Glomerular endothelial cell (primary cell): Measurements from ENCODE around the gene DGKD. TPM values are rescaled to one million over a fixed set of nuclear protein-coding genes. Genes with fewer than 3 reads are reported as not detected.

Experiments
- DNase-seq: peaks from one replicate; pipeline ENCODE4 v3.0.0-alpha.2; 2011; ENCODE audit warnings: low read depth, low spot score; ENCODE audit errors: extremely low read depth
- total RNA-seq: library from RNA; depleted of rRNA; stranded (reverse); fragments of >200 nt; gene quantifications from 2 replicates; pipeline ENCODE4 v1.2.3, GENCODE V29; 2015

DGKD gene
- total RNA-seq, 1 donor from 2014 or later = 13.0 TPM

GRCh38 chr2:233338046-233338445, 16.2 kb upstream of the DGKD start:
- DNase-seq = no peak

GRCh38 chr2:233338812-233339368, 15.4 kb upstream of the DGKD start:
- DNase-seq = no peak

- no peak for DNase-seq
Measured at GRCh38 chr2:233339427-233339826, 14.9 kb upstream of the DGKD start.

GRCh38 chr2:233341296-233341695, 13.0 kb upstream of the DGKD start:
- DNase-seq = no peak

DNA sequence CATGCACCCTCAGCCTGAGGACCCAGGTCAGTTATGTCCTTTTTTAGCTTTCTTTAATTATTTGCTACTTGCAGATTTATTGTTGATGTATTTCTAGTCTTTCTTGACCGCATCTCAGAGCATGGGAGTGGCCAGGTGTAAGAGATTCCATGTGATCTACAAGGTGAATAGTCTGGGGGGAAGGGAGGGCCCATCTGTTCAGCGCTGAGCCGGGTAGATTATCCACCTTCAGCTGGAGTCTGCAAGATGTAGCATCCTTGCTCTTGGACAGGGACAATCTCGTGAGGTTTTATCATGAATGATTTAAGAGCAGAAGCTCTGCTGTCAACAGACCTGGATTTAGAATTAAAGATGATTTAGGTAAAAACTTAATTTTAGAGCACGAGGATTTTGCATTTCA, 12.0 kb upstream of the DGKD start:
- no peak for DNase-seq

GRCh38 chr2:233343171-233343705, 11.1 kb upstream of the DGKD start:
- no peak for DNase-seq

DNA sequence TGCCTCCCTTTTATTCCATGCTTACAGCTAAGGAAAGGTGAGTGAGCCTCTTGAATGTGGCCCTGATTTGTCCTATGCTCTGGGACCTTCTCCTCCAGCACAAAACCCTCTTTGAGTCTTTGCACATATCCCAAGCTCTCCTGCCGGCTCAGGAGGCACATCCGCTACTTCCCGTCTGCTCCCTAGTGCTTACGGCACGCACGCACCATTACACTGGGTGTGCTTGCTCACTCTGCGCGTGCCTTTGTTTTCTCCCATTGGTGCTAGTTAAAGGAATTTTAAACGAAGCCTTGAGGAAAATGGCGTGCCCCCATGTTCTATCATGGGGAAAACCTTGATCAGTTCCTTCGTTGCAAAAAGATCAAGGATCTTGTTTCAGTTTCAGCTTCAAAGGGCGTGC, 7.9 kb upstream of the DGKD start:
- no peak for DNase-seq

- no peak for DNase-seq
Measured at GRCh38 chr2:233346930-233347329, 7.4 kb upstream of the DGKD start.

GRCh38 chr2:233349005-233349998, 5.0 kb upstream of the DGKD start:
- no peak for DNase-seq

GRCh38 chr2:233350708-233351107, 3.6 kb upstream of the DGKD start:
- peak; percentile 33 for DNase-seq

GRCh38 chr2:233351423-233351822, 2.9 kb upstream of the DGKD start:
- DNase-seq = no peak

GRCh38 chr2:233352141-233352842, 2.0 kb upstream of the DGKD start:
- no peak for DNase-seq

DNA sequence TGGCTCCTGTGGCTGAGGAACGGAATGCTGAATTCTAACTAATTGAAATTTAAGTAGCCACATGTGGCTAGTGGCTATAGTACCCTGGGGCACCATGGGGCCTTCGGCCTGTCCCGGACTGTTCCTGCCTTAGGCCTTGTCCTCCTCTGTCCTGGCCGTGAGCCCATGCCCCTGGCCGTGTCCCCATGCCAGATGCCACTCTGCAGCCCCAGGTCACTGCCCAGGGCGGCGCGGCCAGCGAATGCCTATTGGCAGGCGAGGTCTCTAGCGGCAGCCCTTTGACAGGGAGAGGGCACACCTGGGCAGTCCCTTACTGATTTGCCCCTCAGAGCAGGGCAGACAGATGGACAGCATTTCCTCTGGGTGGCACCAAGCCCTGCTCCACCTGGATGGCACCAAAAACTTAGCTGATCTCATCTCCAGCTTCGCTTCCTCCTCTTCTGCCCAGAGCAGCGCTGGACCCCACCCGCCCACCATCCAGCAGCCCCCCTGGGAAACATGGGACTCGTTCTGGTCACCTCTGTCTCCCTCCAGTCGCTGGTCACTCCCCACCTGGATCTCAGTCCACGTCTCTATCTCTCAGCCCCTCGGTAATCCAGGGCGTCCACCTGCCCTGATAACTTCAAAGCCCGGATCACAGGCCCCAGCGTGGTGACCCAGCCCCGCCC, 1.1 kb upstream of the DGKD start:
- DNase-seq = no peak

GRCh38 chr2:233354500-233354924, 218 bp downstream of the DGKD start:
- no peak for DNase-seq

DNA sequence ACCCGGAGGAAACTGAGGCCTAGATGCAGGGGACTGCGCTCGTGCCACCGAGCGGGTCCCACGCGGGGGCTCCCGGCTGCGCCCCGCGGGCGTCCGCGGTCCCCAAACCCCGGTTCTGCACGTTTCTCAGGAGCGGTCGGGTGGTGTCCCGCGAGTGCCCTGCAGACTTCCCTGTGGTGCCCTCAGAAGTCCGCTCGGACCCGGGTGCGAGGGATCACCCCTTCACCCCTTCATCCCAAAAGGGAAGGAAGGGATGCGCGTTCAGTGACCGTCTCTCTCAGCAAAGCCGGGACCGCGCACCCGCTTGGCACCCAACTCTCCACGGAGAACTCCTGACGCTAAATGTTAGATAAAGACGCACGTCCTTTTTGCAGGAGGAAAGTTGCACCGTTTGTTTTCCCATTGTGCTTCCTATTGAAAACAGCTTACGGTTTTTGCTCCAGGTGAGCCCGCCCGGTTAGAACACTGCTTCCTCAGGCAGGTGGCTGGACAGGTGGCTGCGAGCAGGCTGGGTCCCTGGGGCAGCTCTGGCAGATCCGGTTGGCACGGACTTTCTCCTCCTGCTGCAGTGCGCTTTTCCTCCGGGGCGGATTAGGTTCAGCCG, 779 bp downstream of the DGKD start:
- no peak for DNase-seq

DNA sequence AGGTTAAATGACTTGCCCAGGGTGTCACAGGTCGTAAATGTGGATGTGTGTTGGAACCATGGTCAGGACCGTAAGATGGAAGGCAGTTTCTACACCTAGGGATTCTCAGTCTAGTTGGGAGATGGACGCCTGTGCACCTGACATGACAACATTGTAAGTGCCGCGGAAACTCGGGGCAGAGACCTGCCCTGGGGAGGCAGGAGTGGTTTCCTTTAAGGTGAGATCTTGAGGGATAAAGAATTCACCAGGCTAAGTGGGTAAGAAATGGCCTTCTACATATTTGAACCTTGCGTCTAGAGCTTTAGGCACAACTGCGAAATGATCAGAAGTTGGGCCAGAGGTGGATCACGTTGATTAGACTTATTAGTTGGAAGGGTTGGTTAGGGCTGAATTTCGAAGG, 1.6 kb downstream of the DGKD start:
- DNase-seq = no peak

DNA sequence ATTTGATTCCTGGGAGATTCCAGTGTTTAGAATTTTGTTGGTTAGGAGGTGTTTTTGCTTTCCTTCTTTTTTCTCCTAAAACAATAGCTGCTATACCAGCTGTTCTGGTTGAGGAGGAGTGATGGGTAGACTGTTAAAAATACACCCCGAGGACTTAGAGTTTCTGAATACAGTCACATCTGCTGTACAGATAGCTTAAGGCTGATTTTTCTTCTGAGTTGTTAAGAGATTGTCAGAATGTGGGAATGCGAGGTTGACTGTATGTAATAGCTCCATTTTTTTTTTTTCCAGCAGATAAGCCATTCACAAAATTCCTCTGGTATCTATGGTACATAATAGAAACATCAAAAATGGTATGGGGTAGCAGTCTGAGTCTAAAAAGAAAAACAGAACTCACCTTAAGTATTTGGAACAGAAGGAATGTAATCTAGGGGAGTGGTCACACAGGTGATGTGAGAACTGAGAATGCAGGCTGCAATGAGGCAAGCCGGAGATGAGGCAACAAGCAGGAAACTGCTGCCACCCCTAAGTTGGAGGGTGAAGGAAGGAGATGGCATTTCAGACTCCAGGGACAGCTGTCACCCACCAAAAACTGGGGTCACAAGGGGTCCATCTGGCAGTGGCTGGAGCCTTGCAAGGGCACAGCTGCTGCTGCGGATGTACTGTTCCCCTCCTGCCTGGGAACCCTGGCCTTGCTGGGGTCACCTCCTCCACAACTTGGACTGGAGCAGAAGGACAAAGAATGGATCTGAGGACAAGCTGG, 2.4 kb downstream of the DGKD start:
- no peak for DNase-seq

DNA sequence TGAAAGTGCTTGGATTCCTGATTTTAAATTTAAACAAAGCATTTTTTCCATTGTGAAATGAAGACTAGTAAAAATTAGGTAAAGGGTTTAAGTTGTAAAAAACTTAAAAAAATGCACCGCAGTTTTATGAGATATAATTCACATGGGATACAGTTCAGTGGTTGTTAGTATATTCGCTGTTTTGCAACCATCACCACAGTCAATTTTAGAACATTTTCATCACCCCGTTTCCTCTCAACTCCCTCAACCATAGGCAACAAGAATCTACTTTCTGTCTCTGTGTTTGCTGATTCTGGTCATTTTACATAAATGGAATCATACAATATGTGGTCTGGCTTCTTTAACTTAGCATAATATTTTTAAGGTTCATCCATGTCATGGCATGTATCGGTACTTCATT, 4.0 kb downstream of the DGKD start:
- no peak for DNase-seq

DNA sequence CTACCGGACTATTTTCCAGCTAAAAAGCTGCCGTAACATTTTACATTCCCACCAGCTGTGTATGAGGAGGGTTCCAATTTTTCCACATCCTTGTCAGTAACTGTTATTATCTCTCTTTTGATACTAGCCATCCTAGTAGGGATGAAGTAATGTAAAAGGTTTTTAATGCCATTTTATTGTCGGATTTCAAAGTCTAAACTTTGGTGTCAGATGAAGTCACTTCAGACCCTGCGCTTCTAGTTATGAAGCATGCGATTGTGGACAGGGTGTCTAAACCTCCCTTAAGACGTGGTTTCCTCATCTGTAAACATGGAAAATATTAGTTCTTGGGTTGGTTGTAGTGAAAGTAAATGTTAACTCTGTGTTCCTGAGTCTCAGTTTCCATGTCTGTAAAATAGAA, 4.7 kb downstream of the DGKD start:
- no peak for DNase-seq

- no peak for DNase-seq
Measured at GRCh38 chr2:233359823-233360222, 5.5 kb downstream of the DGKD start.
